H1 (cell line): ENCODE data around the gene BCAS1. TPM values are rescaled to one million over a fixed set of nuclear protein-coding genes. Genes with fewer than 3 reads are reported as not detected.

Source experiments
- EZH2 ChIP-seq: fragments of 200-600 bp; sonication (generic); IDR thresholded peaks from 2 replicates; pipeline ENCODE4 v1.7.1; 2012; ENCODE audit warnings: low read depth, mild to moderate bottlenecking, moderate library complexity, low read length, inconsistent platforms; ENCODE audit not compliant: severe bottlenecking
- KDM1A ChIP-seq: fragments of 200-600, 300-600 bp; sonication (generic); IDR thresholded peaks from 2 replicates; pipeline ENCODE4 v1.7.1; 2016; ENCODE audit warnings: mild to moderate bottlenecking, low read length, borderline replicate concordance
- TAF7 ChIP-seq: optimal IDR thresholded peaks from 2 replicates; pipeline ENCODE3; 2011; ENCODE audit warnings: low read depth, mild to moderate bottlenecking, inconsistent platforms, low read length, moderate library complexity, borderline replicate concordance
- polyA plus RNA-seq, 7 experiments: library from polyadenylated mRNA; depleted of rRNA in 3 of 7; stranded (reverse) in 5 of 7; unstranded in 2 of 7; fragments of >200 nt in 5 of 7; fragments of 200-250 nt in 2 of 7; gene quantifications; 1 replicate in 5 of 7; 2 replicates in 1 of 7; 4 replicates in 1 of 7; pipeline versions ENCODE4 v1.2.1 to v1.2.3, GENCODE V29; 2011 to 2013; ENCODE audit warnings: missing spikeins in 2 of 7, mixed read lengths in 2 of 7
- total RNA-seq: library from RNA; stranded (reverse); fragmentation: NEBNext Ultra II Directional; extraction: Animal tissue kit (Norgen Biotek cat#: 25700); gene quantifications from 2 replicates; pipeline ENCODE4 v1.2.1, GENCODE V29; 2021

BCAS1 gene
- total and polyA plus RNA-seq, 2 of the 8 experiments (the other 6 are each of a cell fraction or from before 2014, with no cell fraction given) = 0.06 to 0.19 TPM

DNA sequence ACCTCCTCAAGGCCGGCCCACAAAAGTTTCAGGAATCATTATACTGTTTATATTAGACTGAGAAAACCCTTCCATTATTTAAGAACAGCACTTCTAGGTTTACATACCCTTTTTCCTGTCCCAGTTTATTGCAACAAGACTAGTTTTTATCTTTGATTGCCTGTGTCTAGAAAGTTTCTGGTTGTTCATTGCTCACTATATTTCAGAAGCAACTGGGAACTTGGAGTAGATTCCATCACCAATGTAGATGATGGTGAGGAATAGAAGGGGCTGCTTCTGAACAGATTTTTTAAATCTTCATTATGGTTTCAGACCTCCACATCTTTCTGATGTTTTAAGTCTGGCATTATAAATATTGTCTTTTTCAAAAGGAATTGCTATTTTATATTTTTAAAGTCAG lies 93.0 kb downstream of the BCAS1 start (continued):
- TF ChIP-seq KDM1A (no peak), TAF7 (no peak), EZH2 (no peak)
- TF ChIP-seq, all 59 proteins: peak for 0
